ENCODE results near the gene GFRA1.

Gene GFRA1

DNA sequence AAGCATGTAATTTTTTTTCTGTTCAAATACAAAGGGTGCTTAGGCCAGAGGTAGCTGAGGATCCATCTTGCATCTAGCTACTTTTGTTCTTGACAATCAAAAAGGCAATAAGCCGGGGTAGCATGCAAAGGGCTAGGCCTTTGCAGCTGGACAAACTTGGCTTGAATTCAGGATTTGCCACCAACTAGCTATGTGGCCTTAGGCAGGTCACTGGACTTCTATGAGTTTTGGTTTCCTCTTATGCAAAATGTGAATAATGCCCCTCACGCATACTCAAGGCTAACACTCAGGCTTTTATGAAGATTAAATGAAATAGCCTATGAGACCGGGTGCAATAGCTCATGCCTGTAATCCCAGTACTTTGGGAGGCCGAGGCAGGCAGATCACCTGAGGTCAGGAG, 19.3 kb downstream of the GFRA1 start:
- DNase-seq (ENCODE audit: low read depth): no peak
- no peak overlapping the region for H3K4me3 ChIP-seq (ENCODE audit: low read depth, low read length)
- no peak for TF ChIP-seq MYC (IDR thresholded peaks at IDR 0.05; ENCODE audit: low read depth, low read length)

GRCh38 chr10:116251602-116252395, 21.2 kb downstream of the GFRA1 start:
- no peak overlapping the region for H3K4me3 ChIP-seq (ENCODE audit: low read depth, low read length)
- no peak for DNase-seq (ENCODE audit: low read depth)
- no peak for TF ChIP-seq MYC (IDR thresholded peaks at IDR 0.05; ENCODE audit: low read depth, low read length)
- TF ChIP-seq, protein P1, sequence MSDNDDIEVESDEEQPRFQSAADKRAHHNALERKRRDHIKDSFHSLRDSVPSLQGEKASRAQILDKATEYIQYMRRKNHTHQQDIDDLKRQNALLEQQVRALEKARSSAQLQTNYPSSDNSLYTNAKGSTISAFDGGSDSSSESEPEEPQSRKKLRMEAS (IDR thresholded peaks at IDR 0.05; ENCODE audit: low read depth, low read length): no peak
- TF ChIP-seq POLR2A (IDR thresholded peaks at IDR 0.05; ENCODE audit: extremely low read depth, insufficient read length): no peak
- TF ChIP-seq, protein P2, sequence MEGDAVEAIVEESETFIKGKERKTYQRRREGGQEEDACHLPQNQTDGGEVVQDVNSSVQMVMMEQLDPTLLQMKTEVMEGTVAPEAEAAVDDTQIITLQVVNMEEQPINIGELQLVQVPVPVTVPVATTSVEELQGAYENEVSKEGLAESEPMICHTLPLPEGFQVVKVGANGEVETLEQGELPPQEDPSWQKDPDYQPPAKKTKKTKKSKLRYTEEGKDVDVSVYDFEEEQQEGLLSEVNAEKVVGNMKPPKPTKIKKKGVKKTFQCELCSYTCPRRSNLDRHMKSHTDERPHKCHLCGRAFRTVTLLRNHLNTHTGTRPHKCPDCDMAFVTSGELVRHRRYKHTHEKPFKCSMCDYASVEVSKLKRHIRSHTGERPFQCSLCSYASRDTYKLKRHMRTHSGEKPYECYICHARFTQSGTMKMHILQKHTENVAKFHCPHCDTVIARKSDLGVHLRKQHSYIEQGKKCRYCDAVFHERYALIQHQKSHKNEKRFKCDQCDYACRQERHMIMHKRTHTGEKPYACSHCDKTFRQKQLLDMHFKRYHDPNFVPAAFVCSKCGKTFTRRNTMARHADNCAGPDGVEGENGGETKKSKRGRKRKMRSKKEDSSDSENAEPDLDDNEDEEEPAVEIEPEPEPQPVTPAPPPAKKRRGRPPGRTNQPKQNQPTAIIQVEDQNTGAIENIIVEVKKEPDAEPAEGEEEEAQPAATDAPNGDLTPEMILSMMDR (IDR thresholded peaks at IDR 0.05; ENCODE audit: low read depth, low read length): no peak

DNA sequence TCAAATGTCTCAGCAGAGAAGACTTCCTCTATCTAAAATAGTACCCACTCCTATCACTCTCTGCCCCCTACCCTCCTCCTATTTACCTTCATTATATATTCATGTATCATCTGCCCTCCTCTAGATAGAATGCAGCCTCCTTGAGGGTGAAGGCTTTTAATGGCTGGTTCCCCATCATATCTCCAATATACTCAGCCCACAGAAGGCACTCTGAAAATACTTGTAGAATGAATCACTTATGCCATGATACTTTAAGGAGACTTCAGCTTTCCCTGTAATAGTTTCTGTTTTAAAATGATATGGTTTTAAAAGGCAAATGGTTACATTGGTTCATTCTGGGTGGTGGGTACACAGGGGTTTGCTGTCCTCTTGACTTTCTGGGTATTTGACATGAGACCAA, 25.3 kb downstream of the GFRA1 start:
- no peak for TF ChIP-seq MYC (IDR thresholded peaks at IDR 0.05; ENCODE audit: low read depth, low read length)
- no peak for DNase-seq (ENCODE audit: low read depth)
- H3K4me3 ChIP-seq (ENCODE audit: low read depth, low read length): no peak overlapping the region

DNA sequence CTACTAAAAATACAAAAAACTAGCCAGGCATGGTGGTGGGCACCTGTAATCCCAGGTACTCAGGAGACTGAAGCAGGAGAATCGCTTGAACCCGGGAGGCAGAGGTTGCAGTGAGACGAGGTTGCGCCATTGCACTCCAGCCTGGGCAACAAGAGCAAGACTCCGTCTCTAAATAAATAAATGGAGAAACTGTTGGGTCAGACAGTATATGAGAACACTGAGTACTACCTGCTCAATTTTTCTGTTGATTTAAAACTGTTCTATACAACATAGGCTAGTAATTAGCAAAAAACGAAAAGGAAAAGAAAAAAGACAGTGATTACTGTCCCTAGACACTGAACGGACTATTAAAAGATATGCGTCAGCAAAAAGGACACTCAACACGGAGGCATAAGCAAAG, 26.7 kb downstream of the GFRA1 start:
- DNase-seq (ENCODE audit: low read depth): no peak
- no peak overlapping the region for H3K4me3 ChIP-seq (ENCODE audit: low read depth, low read length)
- TF ChIP-seq, protein P2 (IDR thresholded peaks at IDR 0.05; ENCODE audit: low read depth, low read length): no peak
- no peak for TF ChIP-seq MYC (IDR thresholded peaks at IDR 0.05; ENCODE audit: low read depth, low read length)
- TF ChIP-seq POLR2A (IDR thresholded peaks at IDR 0.05; ENCODE audit: extremely low read depth, insufficient read length): no peak
- TF ChIP-seq, protein P1 (IDR thresholded peaks at IDR 0.05; ENCODE audit: low read depth, low read length): no peak

GRCh38 chr10:116245156-116245555, 27.9 kb downstream of the GFRA1 start:
- H3K4me3 ChIP-seq (ENCODE audit: low read depth, low read length): no peak overlapping the region
- TF ChIP-seq, protein P1 (IDR thresholded peaks at IDR 0.05; ENCODE audit: low read depth, low read length): no peak
- TF ChIP-seq POLR2A (IDR thresholded peaks at IDR 0.05; ENCODE audit: extremely low read depth, insufficient read length): no peak
- TF ChIP-seq, protein P2 (IDR thresholded peaks at IDR 0.05; ENCODE audit: low read depth, low read length): no peak
- no peak for TF ChIP-seq MYC (IDR thresholded peaks at IDR 0.05; ENCODE audit: low read depth, low read length)
- no peak for DNase-seq (ENCODE audit: low read depth)

DNA sequence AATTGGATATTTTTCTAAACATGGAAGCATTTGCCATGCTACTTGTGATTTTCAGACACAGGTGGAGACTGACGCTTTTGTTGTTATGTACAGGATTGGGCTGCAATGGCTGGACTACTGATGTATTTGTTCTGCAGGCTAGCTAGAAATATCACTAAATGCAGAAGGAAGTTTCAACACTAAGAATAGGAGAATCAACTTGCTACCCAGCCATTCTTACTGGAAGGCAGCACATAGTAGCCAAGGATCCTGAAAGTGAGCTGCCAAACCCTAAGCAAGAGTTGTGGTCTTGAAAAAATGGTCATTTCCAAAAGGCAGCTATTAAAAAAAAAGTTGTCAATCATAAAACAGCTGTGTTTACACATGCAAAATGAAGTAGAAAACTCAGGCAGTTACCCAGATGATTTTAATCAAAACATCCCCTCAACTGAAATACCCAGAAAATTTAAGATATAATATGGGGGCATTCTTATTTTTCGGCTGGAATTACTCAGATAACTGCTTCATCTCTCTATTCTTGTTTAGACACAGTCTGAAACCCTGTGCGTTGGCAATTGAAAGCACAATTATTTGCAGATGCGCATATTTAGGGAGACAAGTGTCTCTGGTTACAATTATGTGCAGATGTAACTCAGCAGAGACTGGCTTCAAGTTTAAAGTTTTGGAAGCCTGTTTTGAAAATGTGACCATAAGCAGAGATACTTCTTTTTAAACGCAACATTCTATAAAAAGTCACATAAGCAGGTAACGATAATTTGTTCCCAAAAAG, 31.2 kb downstream of the GFRA1 start:
- no peak for TF ChIP-seq MYC (IDR thresholded peaks at IDR 0.05; ENCODE audit: low read depth, low read length)
- no peak for TF ChIP-seq POLR2A (IDR thresholded peaks at IDR 0.05; ENCODE audit: extremely low read depth, insufficient read length)
- TF ChIP-seq, protein P2 (IDR thresholded peaks at IDR 0.05; ENCODE audit: low read depth, low read length): no peak
- TF ChIP-seq, protein P1 (IDR thresholded peaks at IDR 0.05; ENCODE audit: low read depth, low read length): no peak
- no peak for DNase-seq (ENCODE audit: low read depth)
- H3K4me3 ChIP-seq (ENCODE audit: low read depth, low read length): no peak overlapping the region

Data from NB4 (cell line).